Effector CD4-positive, alpha-beta T cell (primary cell): ENCODE data around the gene GPR107.

Experiments used
- DNase-seq: peaks from one replicate; pipeline ENCODE4 v3.0.0-alpha.2; 2020

Gene GPR107

GRCh38 chr9:130027533-130028365 is 26.0 kb upstream of the GPR107 start:
- no peak for DNase-seq

DNA sequence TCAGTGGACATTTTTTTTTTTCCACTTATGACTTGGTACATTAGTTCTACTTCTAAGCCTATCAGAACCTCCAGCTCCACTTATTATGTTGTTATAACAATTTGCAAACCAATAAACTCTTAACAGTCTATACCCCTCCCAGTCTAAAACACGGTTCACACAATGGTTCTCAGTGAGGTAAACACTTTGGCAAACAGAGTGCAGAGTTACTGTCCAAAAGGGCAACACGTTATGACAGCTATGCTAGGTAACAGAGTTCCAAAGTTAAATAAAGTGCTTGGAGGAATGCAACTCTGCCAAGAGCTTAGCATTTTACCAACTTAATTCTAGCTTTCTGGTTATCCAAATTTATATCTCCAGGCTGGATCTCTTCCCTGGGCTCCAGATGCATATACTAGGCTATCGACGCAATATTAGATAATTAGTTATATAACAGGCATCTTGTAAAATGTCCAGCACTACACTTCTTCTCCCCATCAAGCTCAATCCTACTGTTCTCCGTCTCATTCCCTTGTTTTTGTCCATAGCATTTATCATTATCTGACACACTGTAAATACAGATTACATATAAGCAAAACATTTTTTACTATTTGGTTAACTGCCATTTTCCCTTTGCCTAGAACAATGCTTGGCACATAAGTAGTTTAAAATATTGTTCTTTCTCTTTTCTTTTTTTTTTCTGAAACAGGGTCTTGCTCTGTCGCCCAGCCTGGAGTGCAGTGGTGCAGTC is 25.0 kb upstream of the GPR107 start:
- DNase-seq: no peak

- no peak for DNase-seq
Observed at GRCh38 chr9:130029223-130029973, 24.3 kb upstream of the GPR107 start.

- DNase-seq: no peak
Observed at GRCh38 chr9:130030651-130031127, 23.0 kb upstream of the GPR107 start.

DNA sequence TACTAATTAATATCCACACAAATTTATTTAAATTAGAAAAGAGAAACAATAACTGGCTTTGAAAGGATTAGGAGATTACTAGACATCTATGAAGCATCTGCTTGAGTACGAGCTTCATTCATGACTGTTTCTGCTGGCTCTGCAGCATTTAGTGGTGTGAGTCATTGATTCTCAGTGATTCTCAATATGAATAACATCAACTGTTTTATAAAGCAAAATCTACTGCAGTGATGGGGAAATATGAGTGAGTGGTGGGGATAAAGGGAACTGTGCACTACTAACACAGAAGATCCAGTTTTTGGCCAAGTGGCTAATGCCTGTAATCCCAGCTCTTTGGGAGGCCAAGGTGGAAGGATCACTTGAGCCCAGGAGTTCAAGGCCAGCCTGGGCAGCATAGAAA is 19.1 kb upstream of the GPR107 start:
- DNase-seq: no peak

- DNase-seq: no peak
Observed at GRCh38 chr9:130036099-130036498, 17.6 kb upstream of the GPR107 start.

- DNase-seq: no peak
Observed at GRCh38 chr9:130039528-130040147, 14.1 kb upstream of the GPR107 start.

DNA sequence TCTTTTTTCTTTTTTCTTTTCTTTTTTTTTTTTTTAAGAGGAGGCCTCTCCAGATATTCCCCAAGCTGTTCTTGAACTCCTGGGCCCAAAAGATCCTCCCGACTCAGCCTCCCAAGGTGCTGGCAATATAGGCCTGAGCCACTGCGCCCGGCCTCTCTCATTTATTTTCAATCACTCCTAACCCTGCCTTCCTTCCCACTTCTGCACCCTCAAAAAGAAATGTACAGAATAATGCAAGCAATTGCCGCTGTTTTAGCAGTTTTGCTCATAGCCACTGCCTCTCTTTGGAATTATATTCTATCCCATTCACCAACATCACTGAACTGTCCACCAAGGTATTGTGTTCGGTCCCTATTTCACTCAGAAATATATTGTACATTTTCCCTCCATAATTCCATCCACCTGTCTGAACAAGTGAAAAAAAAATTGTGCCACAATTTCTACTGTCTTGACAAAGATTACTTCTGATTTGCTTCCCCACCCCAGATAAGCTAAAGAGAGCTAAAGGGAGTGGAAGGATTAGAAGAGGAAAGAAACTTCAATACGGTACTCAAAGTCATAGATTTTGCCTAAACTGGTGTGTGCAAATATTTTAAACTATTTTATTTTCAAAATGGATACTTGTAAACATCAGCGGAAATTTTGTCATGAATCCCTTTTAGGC is 12.6 kb upstream of the GPR107 start:
- DNase-seq: no peak

DNA sequence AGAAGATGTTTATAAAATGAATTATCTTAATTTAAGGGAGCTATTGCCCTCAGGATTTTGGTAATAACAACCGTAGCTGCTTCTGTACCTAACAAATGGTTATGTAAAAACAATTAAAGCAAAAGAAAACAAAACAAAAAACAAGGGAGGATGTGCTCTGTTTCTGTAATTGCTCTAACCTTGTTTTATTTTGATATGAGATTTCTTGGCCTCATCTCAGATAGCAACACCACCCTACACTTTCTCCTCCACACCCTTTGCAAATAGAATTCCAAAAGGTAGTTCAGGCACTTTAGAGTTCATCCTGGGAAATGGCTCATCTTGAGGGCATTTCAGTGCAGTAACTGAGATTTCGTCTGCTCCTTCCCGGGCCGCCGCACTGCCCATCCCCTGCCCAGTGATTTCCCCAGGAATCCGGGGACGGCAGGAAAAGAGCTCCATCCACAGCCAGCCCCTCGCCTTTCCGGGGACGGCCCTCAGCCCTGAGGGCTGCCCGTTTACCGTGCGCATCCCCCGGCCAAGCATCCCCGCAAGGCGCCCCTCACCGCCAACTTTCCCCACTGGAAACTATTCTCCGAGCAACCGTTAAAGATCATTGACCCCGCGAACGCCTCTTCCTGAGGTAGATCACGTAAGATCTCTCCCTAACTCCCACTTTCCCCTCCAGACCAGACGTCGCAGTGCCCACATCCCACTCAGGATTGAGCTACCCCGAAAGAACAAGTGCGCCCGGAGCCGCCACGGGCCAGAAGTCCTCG is 11.9 kb upstream of the GPR107 start:
- no peak for DNase-seq

GRCh38 chr9:130042406-130042884 is 11.3 kb upstream of the GPR107 start:
- DNase-seq: no peak

DNA sequence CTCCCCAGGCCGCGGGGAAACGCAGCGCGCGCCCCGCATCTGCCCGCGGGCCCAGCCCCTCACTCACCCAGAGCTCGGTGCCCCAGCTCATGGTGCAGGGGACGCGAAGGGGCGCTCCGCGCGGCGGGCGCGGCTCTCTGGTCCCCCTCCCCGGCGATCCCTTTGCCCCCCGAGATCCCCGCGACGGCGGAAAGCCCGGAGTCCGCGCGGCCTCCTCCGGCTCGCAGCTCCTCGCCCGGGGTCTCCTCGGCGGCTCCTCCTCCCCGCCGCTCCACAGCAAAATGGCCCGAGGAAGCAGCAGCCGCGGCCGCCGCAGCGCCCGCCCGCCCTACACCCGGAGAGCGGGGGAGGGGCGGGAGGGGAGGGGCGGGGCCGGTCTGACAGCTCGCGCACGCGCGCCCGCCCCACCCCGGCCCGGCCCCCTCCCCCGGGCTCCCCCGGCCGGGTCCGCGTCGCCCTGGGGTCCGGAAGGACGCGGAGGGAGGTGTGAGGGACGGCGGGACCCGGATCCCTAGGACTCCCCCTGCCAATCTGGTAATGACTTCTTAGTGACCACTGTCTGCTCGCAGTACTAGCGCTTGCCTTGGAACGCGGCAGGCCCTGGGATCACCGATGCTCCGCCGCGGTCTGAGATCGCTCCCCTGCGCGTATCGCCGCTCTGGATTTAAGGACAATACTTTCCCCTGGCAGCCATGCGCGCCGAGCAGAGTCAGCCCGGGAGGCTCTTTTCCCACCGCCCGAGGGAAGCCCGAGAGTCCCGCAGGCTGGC is 10.6 kb upstream of the GPR107 start, which contains the start of gene FNBP1:
Gene FNBP1, minus strand, starts transcription at position 305 of the 769 bp plus-strand sequence. Its CDS starts 214 bp downstream, at position 91.
- DNase-seq: peak; percentile 69

DNA sequence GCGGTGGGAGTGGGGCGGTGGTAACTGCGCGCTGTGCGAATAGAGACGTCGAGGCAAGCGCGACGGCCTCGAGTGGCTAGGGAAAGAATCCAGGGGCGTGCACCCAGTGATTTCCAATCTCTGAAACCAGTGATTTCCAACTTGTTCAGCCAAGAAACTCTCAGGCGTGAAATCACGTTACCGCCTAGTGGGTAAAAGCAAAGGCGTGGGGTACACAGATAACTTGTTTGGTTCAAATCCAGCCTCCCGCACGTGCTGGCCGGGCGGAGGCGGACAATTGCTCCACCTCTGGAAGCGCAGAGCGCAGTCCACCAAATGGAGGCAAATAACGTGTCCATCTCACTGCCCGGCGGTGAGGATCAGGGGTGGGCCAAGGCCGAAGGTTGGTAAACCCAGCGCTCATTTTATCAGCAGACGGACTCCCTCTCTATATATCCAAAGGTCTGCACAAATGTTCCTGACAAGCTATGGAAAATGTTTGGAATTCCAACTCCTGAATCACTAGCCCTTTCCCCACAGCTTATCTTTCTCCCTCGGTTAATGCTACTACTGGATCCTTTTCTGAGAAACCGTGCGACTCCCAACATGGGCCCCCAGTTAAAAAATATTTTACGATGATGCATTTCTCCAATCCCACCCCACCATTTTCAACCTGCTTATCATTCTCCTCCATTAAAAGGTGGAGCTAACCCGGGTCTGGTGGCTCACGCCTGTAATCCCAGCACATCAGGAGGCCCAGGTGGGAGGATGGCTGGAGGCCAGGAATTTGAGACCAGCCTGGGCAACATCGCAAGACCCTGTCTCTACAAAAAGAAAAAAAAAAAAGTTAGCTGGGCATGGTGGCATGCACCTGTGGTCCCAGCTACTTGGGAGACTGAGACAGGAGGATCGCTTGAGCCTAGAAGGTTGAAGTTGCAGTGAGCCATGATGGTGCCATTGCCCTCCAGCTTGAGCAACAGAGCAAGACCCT is 9.8 kb upstream of the GPR107 start:
- no peak for DNase-seq

DNA sequence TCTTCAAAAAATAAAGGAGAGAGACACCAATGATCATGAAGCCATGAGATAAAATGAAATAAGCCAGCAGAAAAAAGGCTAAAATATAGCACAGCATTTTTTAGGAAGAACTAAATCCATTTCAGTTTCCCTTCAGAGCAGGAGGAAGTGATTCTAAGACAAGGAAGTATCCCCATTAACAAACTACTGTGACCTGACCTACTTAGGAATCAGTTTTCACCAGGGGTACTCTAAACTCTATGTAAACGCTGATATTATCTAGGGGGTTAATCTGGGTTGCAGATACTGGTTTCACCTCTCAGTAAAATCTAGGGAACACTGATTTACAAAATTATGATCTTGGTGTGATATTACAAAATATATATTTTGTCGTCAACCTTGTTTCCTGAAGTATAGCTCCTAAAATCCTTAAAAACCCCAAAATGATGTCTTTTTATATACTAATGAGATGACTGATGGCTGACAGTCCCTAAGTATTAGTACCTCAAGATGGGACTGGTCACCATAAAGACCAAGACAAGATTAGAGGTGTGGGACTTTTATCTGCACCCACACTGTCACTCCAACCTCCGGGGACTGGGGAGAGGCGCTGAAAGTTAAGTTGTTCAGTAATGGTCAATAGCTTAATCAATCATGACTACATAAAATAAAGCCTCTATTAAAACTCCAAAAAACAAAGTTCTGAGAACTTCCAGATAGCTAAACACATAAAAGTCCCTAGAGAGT is 7.8 kb upstream of the GPR107 start:
- DNase-seq: no peak

GRCh38 chr9:130049431-130050210 is 4.1 kb upstream of the GPR107 start:
- no peak for DNase-seq

DNA sequence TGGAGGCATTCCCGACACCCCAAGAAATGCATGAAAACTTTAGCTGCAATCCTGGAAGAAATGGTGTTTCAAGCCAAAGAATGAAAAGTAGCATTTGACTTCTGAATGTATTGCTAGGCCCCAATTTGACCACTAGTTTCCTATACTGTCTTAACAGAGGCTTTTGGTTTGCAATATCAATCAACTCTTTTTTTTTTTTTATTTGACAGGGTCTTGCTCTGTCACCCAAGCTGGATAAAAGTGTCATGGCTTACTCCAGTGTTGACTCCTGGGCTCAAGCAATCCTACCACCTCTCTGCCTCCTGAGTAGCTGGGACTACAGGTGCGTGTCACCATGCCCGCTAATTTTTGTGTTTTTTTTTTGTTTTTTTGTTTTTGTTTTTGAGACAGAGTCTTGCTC is 3.2 kb upstream of the GPR107 start:
- no peak for DNase-seq

- DNase-seq: no peak
Observed at GRCh38 chr9:130051855-130052254, 1.9 kb upstream of the GPR107 start.

DNA sequence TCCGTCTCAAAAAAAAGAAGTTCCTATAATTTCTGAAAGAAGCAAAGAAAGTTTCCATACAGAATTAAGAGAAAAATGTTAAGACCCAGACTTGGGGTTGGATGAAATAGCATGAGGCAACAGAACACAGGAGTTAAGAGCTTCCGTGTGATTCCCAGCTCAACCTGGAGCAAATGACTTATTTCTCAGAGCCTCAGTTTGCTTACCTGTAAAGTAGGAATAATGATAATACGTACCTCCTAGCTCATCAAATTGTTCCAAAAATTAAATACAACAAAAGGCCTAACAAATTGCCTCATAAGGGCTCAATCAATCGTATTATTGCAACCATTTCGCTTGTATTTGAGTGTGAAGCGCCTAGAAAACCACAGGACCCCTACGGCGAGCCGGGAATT is 600 bp upstream of the GPR107 start:
- DNase-seq: no peak

- DNase-seq: no peak
Observed at GRCh38 chr9:130054325-130054786, 650 bp downstream of the GPR107 start.
